GM23248 (cell line): ENCODE measurements around the gene TMEM190. TPM values are rescaled to one million over a fixed set of nuclear protein-coding genes. Genes with fewer than 3 reads are reported as not detected.
"Not testable (repeated sequence)": the region's sequence is repeated elsewhere in the genome, so short reads cannot be mapped to it uniquely, and the experiment has no call there.

Experiments used
- DNase-seq: peaks from one replicate; pipeline ENCODE4 v3.0.0-alpha.2; 2015
- H2AFZ ChIP-seq: fragments of 200-600 bp; sonication (generic); 2 replicates; pipeline ENCODE4 v1.6.1; 2016; ENCODE audit warnings: antibody characterized with exemption
- H3F3A ChIP-seq: fragments of 200-600 bp; sonication (generic); 2 replicates; pipeline ENCODE4 v1.6.1; 2016; ENCODE audit warnings: mild to moderate bottlenecking, antibody characterized with exemption, mixed run types; ENCODE audit not compliant: insufficient read depth
- H3K27ac ChIP-seq: fragments of 200-600 bp; sonication (generic); 2 replicates; pipeline ENCODE4 v1.5.1; 2016; ENCODE audit warnings: mild to moderate bottlenecking
- H3K27me3 ChIP-seq: fragments of 200-600 bp; sonication (generic); replicated peaks from 2 replicates; pipeline ENCODE4 v1.6.1; 2016; ENCODE audit warnings: mild to moderate bottlenecking; ENCODE audit not compliant: insufficient read depth
- H3K36me3 ChIP-seq: fragments of 200-600 bp; sonication (generic); 2 replicates; pipeline ENCODE4 v1.6.1; 2016; ENCODE audit warnings: low read depth, mild to moderate bottlenecking
- H3K4me1 ChIP-seq: fragments of 200-600 bp; sonication (generic); 2 replicates; pipeline ENCODE4 v1.6.1; 2016; ENCODE audit warnings: mild to moderate bottlenecking; ENCODE audit not compliant: insufficient read depth
- H3K4me2 ChIP-seq: fragments of 200-600 bp; sonication (generic); one replicate; pipeline ENCODE4 v1.6.1; 2016; ENCODE audit warnings: mild to moderate bottlenecking; ENCODE audit not compliant: unreplicated experiment
- H3K4me3 ChIP-seq: fragments of 200-600 bp; sonication (generic); 2 replicates; pipeline ENCODE4 v1.5.1; 2016; ENCODE audit warnings: mild to moderate bottlenecking
- H3K79me2 ChIP-seq: fragments of 200-600 bp; sonication (generic); 2 replicates; pipeline ENCODE4 v1.6.1; 2016; ENCODE audit warnings: mild to moderate bottlenecking; ENCODE audit not compliant: insufficient read depth
- H3K9ac ChIP-seq: fragments of 200-600 bp; sonication (generic); 2 replicates; pipeline ENCODE4 v1.6.1; 2016; ENCODE audit warnings: mild to moderate bottlenecking
- H3K9me2 ChIP-seq: fragments of 200-600 bp; sonication (generic); 2 replicates; pipeline ENCODE4 v1.6.1; 2016; ENCODE audit warnings: mixed run types, mild to moderate bottlenecking, moderate library complexity; ENCODE audit not compliant: insufficient read depth
- H3K9me3 ChIP-seq: fragments of 200-600 bp; sonication (generic); one replicate; pipeline ENCODE4 v1.6.1; 2017; ENCODE audit warnings: low read depth
- H4K20me1 ChIP-seq: fragments of 200-600 bp; sonication (generic); 2 replicates; pipeline ENCODE4 v1.6.0; 2016; ENCODE audit not compliant: insufficient read depth
- EZH2 ChIP-seq: fragments of 200-600 bp; sonication (generic); IDR thresholded peaks from 2 replicates; pipeline ENCODE4 v1.6.1; 2018; ENCODE audit warnings: antibody characterized with exemption, mild to moderate bottlenecking; ENCODE audit not compliant: insufficient read depth, poor library complexity, severe bottlenecking
- EZH2phosphoT487 ChIP-seq: fragments of 200-600 bp; sonication (generic); IDR thresholded peaks from 2 replicates; pipeline ENCODE4 v1.6.1; 2018; ENCODE audit warnings: antibody characterized with exemption, moderate library complexity, mild to moderate bottlenecking, low read depth; ENCODE audit not compliant: insufficient read depth
- WGBS, 2 experiments: methylation state at CpG; one replicate each; pipeline ENCODE4 v1.1.6; 2015 to 2017; ENCODE audit warnings: low lambda C conversion rate in 2 of 2, low coverage in 1 of 2; ENCODE audit errors: missing lambda C conversion rate in 2 of 2; 5-methylcytosine and 5-hydroxymethylcytosine counted together
- in situ Hi-C: fragments of 300-500 bp; cut with MboI; formaldehyde crosslinking; loops from 2 replicates; pipeline ENCODE4 v1.15.0; 2020
- polyA plus RNA-seq: library from polyadenylated mRNA; unstranded; fragments of >200 nt; fragmentation: Nextera tagmentation; extraction: Ambion mirVana; gene quantifications from 2 replicates; pipeline ENCODE4 v1.2.1, GENCODE V29; 2016
- total RNA-seq: library from RNA; depleted of rRNA; stranded (reverse); fragments of >200 nt; shearing (Covaris generic); gene quantifications from 2 replicates; pipeline ENCODE4 v1.2.3, GENCODE V29; 2014

TMEM190 gene
- total and polyA plus RNA-seq, 2 experiments from 2014 or later, result not detected

GRCh38 chr19:55406091-55406825, 29.6 kb downstream of the TMEM190 start:
- H3K4me2 ChIP-seq, result peak overlapping the region; percentile 63
- H3K27ac ChIP-seq, result peak overlapping the region; percentile 97
- H3K4me3 ChIP-seq, result peak overlapping the region; percentile 92
- H2AFZ ChIP-seq, result no peak overlapping the region
- peaks cover 8% of the 10 kb centered on the region; the same call in 1 of the 2 replicates for H3K36me3 ChIP-seq
- no peaks in the 10 kb centered on the region for H3K9me2 ChIP-seq
- 71 to 72% methylated on average over 13 to 14 of the region's 14 CpGs for WGBS, 2 experiments
- H4K20me1 ChIP-seq, result no peaks in the 10 kb centered on the region; the same call in 1 of the 2 replicates
- TF ChIP-seq EZH2, result no peak
- TF ChIP-seq EZH2phosphoT487, result no peak
- in situ Hi-C loops, result no loop called here
- H3K9ac ChIP-seq, result peak overlapping the region; percentile 98
- H3K27me3 ChIP-seq, result no peaks in the 10 kb centered on the region
- H3K4me1 ChIP-seq, result peaks cover 14% of the 10 kb centered on the region; the same call in 1 of the 2 replicates
- H3K9me3 ChIP-seq, result no peaks in the 10 kb centered on the region
- peak; percentile 47 for DNase-seq
- peaks cover 18% of the 10 kb centered on the region; the same call in 1 of the 2 replicates for H3F3A ChIP-seq
- H3K79me2 ChIP-seq, result peaks cover 56% of the 10 kb centered on the region

- TF ChIP-seq EZH2 (no peak), EZH2phosphoT487 (no peak)
Observed at GRCh38 chr19:55406826-55407549, 30.4 kb downstream of the TMEM190 start.

GRCh38 chr19:55407550-55407799, 30.8 kb downstream of the TMEM190 start, which contains the start of gene UBE2S:
TSS of gene UBE2S (minus strand) at chr19:55407788. CDS start at chr19:55407589, 199 bp downstream.
- peaks cover 51% of the 10 kb centered on the region for H3K79me2 ChIP-seq
- H4K20me1 ChIP-seq, H3K9me3 ChIP-seq, in situ Hi-C loops, DNase-seq, H3K9me2 ChIP-seq, H3K27me3 ChIP-seq, H3K36me3 ChIP-seq, H3F3A ChIP-seq: not testable (repeated sequence)
- WGBS, 2 experiments, result 1 to 3% methylated on average over 16 to 18 of the region's 36 CpGs
- peak within 1 kb of the TSS; percentile 98 for H3K9ac ChIP-seq
- H3K27ac ChIP-seq, result peak within 1 kb of the TSS; percentile 97
- peak within 1 kb of the TSS; percentile 79 for H3K4me2 ChIP-seq
- peak within 1 kb of the TSS; percentile 90 for H2AFZ ChIP-seq
- H3K4me3 ChIP-seq, result peak within 1 kb of the TSS; percentile 92
- peaks cover 14% of the 10 kb centered on the region; the same call in 1 of the 2 replicates for H3K4me1 ChIP-seq

More at GRCh38 chr19:55406826-55407549, 30.4 kb downstream of the TMEM190 start:
- DNase-seq, result peak; percentile 81
- Histone ChIP-seq H2AFZ (0 out of 2 replicates have a peak overlapping the region, but pooled peaks have one; percentile 5), H3K9ac (peak overlapping the region; percentile 98), H3K79me2 (peaks cover 54% of the 10 kb centered on the region), H3K4me2 (peak overlapping the region; percentile 63), H3K9me3 (no peaks in the 10 kb centered on the region), H3K27ac (peak overlapping the region; percentile 97), H4K20me1 (no peaks in the 10 kb centered on the region; the same call in 1 of the 2 replicates), H3K4me3 (peak overlapping the region; percentile 92), H3K4me1 (peaks cover 14% of the 10 kb centered on the region; the same call in 1 of the 2 replicates), H3K36me3 (peaks cover 8% of the 10 kb centered on the region; the same call in 1 of the 2 replicates), H3F3A (peaks cover 15% of the 10 kb centered on the region; the same call in 1 of the 2 replicates), H3K9me2 (no peaks in the 10 kb centered on the region), H3K27me3 (no peaks in the 10 kb centered on the region)
- 8 to 12% methylated on average over 29 to 31 of the region's 35 CpGs for WGBS, 2 experiments
- in situ Hi-C loops, result no loop called here

- no peaks in the 10 kb centered on the region for H4K20me1 ChIP-seq
- peak; percentile 100 for DNase-seq
- no peak for TF ChIP-seq EZH2phosphoT487
- no peak for TF ChIP-seq EZH2
- H3K9ac ChIP-seq, result peak overlapping the region; percentile 98
- no peaks in the 10 kb centered on the region for H3K9me3 ChIP-seq
- H3K4me2 ChIP-seq, result peak overlapping the region; percentile 79
- H2AFZ ChIP-seq, result peak overlapping the region; percentile 90
- H3K79me2 ChIP-seq, result peaks cover 46% of the 10 kb centered on the region
- peaks cover 5% of the 10 kb centered on the region; the same call in 1 of the 2 replicates for H3F3A ChIP-seq
- in situ Hi-C loops, result no loop called here
- 1% methylated on average over 40 to 72 of the region's 72 CpGs for WGBS, 2 experiments
- H3K4me1 ChIP-seq, result peaks cover 14% of the 10 kb centered on the region; the same call in 1 of the 2 replicates
- peak overlapping the region; percentile 97 for H3K27ac ChIP-seq
- peak overlapping the region; percentile 92 for H3K4me3 ChIP-seq
- H3K27me3 ChIP-seq, result no peaks in the 10 kb centered on the region
- H3K36me3 ChIP-seq, result peaks cover 8% of the 10 kb centered on the region; the same call in 1 of the 2 replicates
- no peaks in the 10 kb centered on the region for H3K9me2 ChIP-seq
Observed at GRCh38 chr19:55407800-55408532, 31.3 kb downstream of the TMEM190 start.
